Ishikawa (cell line): ENCODE data around the gene KDELR1.

Experiments
- FOXM1 ChIP-seq: IDR thresholded peaks from 2 replicates; pipeline ENCODE4 v1.6.1; 2012; ENCODE audit warnings: low read depth, borderline replicate concordance
- MAX ChIP-seq: IDR thresholded peaks from 2 replicates; pipeline ENCODE4 v1.6.1; 2012
- RAD21 ChIP-seq: IDR thresholded peaks from 2 replicates; pipeline ENCODE4 v1.6.1; 2012; ENCODE audit warnings: low read depth
- TAF1 ChIP-seq: IDR thresholded peaks from 2 replicates; pipeline ENCODE4 v1.6.1; 2012; ENCODE audit warnings: low read depth, mild to moderate bottlenecking

- TF ChIP-seq RAD21 (no peak), FOXM1 (no peak), MAX (no peak), TAF1 (no peak)
Measured at GRCh38 chr19:48342414-48342738, 49.0 kb downstream of the KDELR1 start.
